ENCODE measurements around the gene KIF16B. TPM values are rescaled to one million over a fixed set of nuclear protein-coding genes. Genes with fewer than 3 reads are reported as not detected.

Gene KIF16B
- total and polyA plus RNA-seq, 2 of the 8 experiments (the other 6 are each of a cell fraction or from before 2014, with no cell fraction given), result 3.0 to 9.2 TPM

GRCh38 chr20:16485401-16485800, 87.8 kb downstream of the KIF16B start (continued):
- TF ChIP-seq CHD7 (IDR thresholded peaks at IDR 0.05; ENCODE audit: insufficient replicate concordance, low read length) (no peak), GABPA (IDR thresholded peaks at IDR 0.05; ENCODE audit: borderline replicate concordance, insufficient read depth, low read length) (no peak)

Measured in H1 (cell line).